ENCODE results near the gene CCDC86.

The CCDC86 gene

GRCh38 chr11:60852982-60853950 is 11.4 kb downstream of the CCDC86 start:
- no peak for DNase-seq (ENCODE audit: low read depth in 2 of 2)

DNA sequence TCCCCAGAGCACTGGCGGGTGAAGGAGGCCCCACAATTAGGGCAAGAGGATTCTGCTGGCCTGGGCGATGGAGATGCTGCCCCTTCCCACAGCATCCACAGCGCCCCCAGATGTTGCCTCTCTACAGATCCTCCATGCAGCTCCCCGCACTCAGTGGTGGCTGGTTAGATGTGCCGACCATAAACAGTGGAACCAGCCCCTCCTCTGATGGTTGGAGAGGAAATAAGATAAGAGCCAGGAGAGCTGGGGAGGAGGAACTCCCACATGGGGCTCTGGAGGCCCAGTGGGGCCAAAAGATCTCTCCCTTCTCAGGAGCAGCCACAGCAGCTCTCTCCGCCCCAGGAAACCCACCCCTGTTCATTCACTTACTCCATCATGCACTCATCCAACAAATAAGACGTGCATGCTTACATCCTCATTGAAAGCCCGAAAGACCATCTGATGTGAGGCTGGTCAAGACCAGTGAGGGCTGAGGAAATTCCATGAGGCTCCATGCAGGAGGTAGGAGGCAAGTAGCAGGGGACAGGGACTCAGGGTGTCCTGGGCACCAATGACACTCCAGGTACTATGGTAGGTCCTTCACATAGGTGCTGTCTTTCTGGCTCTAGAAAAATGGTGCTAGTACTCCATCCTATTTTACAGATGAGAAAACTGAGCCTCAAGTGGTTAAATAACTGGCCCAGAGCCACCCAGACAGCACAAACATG is 12.4 kb downstream of the CCDC86 start:
- no peak for DNase-seq (ENCODE audit: low read depth in 2 of 2)

- no peak for DNase-seq (ENCODE audit: low read depth in 2 of 2)
Measured at GRCh38 chr11:60854847-60855725, 13.2 kb downstream of the CCDC86 start.

DNA sequence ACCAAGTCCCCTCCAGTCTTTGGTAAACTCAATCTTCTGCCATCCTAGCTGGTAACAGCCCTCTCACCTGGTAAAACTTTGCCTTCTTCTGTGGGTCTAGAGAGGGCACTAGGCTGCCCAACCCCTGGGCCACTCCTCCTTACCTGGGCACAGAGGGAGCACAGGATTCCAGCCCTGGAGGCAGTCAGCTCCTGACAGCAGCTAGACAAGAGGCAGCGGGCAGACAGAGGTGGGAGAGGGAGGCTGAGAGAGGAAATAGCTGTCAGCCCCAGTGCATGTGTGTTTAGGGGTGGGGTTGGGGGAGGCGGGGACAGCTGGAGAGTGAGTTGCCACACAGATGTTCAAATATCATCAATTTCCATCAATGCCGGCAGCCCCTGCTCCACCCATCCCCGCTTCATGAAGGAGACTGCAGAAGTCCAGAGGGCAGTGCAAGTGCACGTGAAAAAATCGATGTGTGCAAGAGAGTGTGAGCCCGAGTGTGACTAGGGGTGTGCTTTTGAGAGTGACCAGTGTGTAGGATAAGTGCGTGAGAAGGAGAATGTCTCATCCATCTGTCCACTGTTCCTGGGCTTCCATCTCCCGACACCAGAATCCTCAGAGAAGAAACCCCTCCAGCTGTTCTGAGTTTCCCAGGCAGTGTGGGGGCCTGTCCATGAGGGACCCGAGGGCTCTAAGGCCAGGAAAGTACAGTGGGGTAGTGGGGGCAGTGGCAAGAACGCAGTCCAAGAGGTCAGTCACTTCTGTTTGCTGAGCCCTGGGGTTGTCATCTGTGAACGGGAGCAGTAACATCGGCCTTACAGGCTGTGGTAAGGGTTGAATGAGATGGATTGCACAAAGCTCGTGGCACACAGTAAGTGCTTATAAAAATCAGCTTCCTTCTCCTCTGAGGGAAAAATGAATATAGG is 14.1 kb downstream of the CCDC86 start, which contains the start of gene PTGDR2:
TSS of gene PTGDR2 (minus strand) at position 225 of the 908 bp plus-strand sequence. CDS start 2,228 bp downstream, outside the sequence.
- DNase-seq (ENCODE audit: low read depth in 2 of 2) = no peak

DNA sequence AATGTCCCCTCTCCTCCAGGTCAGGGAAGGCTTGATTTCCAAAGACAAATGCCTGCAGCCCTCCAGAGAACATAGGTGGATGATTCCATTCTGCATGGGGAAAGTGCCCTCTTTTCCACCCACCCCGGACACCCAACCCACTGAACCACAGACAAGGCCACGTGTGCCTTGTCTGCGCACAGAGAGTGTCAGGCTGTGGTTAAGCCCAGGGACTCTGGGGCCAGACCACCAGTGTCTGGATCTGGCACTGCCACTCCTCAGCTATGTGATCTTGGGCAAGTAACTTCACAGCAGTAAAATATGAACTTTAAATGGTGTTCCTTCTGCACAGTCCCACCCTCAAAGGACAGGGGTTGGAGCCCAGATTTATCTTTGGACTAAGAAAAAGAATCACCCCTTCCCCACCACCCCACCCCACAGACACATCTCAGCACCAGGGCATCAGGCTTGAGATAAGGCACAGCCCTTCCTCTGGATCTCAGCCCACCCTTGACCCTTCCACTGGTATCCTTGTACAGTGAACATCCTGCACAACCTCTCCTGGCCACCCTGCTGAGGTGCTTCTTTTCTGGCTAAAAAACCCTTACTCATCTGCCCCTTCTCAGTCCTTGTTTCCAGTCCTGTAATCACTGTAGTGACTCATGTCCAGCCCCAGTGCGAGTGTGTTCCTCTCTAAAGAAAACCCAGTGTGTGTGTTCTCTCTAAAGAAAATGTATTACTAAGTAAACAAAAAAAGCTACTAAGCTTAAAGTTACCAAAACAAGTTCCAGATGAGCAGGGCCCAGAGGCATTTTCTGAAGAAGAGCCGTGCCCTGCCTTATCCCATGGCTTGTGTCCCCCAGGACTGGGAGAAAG is 15.7 kb downstream of the CCDC86 start:
- DNase-seq (ENCODE audit: low read depth in 2 of 2) = no peak

GRCh38 chr11:60858236-60858635 is 16.3 kb downstream of the CCDC86 start:
- no peak for DNase-seq (ENCODE audit: low read depth in 2 of 2)

DNA sequence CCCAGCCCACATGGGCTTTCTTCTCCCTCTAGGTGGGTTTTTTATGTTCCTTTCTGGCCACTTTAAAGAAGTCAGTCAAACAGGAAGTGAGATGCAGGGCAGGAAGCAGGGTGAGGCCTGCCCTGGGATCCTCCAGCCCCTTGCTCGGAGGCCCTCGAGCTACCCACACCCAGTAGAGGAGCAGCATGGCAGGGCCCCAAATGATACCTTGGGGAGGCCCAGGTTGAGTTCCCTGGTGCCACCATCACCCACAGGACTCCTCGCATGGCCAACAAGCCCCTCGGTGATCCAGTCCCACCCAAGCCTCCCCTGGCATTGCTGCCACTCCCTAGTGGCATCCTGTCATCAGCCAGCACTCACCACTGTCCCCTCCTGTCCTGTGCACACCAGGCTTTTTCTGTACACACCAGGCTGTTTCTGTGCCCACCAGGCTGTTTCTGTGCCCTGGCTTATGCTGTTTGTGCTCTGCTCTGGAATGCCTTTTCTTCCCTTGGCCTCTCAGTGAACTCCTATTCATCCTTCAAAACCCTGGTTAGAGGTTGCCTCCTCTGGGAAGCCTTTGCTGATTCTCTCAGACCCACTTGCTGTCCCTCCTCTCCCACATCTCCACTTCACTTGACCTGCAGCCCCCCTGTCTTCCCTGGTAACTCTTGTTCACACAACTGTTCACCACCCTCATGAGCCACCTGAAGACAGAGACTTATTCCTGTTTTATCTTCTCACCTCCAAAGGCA is 17.0 kb downstream of the CCDC86 start:
- DNase-seq (ENCODE audit: low read depth in 2 of 2) = no peak

DNA sequence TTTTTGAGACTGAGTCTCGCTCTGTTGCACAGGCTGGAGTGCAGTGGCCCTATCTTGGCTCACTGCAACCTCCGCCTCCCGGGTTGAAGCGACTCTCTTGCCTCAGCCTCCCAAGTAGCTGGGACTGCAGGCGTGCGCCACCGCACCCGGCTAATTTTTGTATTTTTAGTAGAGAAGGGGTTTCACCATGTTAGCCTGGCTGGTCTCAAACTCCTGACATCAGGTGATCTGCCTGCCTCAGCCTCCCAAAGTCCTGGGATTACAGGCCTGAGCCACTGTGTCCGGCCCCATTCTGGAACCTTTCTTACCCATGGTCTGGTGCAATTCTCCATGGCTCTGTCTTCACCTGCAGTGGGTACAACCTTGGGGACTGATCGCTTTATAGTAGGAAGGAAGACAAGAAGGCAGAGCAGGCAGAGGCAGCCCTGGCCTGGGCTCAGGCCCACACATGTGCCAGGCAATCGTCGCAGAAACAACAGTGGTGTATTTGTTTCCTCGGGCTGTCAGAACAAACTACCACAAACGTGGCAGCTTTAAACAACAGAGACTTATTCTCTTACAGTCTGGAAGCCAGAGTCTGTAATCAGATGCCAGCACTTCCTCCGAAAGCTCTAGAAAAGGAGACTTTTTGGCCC is 17.8 kb downstream of the CCDC86 start:
- DNase-seq (ENCODE audit: low read depth in 2 of 2) = no peak

- DNase-seq (ENCODE audit: low read depth in 2 of 2) = no peak
Measured at GRCh38 chr11:60860943-60861342, 19.0 kb downstream of the CCDC86 start.

- DNase-seq (ENCODE audit: low read depth in 2 of 2) = no peak
Measured at GRCh38 chr11:60862171-60862570, 20.3 kb downstream of the CCDC86 start.

DNA sequence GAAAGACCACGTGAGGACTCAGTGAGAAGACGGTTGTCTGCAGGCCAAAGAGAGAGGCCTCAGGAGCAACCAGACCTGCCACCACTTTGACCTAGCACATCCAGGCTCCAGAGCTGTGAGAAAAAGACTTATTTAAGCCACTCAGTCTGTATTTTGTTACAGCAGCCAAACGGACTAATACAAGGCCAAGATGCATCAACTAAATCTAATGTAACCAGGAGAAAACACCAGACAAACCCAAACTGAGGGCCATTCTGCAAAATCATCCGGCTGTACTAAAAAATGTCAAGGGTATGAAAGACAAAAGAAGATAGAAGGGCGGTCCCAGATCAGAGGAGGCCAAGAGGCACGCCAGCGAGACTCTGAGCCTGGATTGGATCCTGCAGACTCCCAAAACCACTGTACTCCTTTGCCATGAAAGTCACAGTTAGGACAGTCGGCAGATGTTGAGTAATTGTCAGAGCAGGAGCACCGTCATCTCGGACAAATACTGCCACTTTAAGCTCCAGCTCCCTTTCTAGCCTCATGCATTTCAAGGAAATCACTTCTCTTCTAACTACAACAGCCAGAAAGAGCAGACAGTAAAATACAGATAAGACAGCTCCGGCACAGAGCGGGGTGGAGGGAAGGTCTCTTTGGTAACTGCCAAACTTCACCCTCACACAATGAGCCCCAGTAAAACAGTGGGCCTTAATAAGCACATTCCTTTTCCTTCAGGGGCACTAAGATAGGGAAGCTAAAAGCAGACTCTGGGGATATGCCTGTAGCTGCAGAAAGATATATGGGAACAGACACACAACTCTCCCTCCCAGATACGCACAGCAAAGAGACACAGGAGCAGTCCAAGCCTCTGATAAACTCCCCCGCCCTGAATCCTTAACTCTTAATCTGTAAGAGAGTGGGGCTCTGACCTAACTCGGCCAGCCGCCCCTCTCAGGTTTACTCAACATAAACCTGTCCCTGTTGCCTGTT is 21.9 kb downstream of the CCDC86 start:
- no peak for DNase-seq (ENCODE audit: low read depth in 2 of 2)

DNA sequence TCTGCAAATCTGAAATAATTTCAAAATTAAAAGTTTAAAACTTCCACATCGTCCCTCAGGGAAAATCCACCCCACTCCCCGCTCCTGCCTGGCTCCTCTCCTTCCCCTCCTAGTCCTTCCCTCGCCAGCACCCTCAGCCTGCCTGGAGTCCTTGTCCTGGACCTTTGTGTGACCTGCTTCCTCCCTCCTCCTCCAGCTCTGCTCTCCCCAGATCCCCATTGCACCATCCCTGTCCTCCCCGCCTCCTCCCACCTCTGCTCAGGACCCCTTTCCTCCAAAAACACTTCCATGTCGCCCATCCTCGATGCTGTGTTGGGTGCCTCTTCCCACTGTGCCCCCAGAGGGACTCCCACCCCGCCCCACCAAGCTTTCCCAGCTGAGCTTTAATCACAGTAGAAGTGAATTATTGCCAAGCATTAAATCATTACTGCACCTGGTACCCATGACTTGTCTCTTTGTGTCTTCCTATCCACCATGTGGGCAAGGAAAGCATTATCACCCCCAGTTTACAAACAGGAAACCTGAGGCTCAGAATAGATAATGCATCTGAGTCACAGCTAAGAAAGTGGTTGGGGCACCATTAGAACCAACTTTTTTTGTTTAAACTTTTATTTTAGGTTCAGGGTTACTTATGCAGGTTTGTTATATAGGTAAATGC is 23.1 kb downstream of the CCDC86 start:
- DNase-seq (ENCODE audit: low read depth in 2 of 2) = no peak

DNA sequence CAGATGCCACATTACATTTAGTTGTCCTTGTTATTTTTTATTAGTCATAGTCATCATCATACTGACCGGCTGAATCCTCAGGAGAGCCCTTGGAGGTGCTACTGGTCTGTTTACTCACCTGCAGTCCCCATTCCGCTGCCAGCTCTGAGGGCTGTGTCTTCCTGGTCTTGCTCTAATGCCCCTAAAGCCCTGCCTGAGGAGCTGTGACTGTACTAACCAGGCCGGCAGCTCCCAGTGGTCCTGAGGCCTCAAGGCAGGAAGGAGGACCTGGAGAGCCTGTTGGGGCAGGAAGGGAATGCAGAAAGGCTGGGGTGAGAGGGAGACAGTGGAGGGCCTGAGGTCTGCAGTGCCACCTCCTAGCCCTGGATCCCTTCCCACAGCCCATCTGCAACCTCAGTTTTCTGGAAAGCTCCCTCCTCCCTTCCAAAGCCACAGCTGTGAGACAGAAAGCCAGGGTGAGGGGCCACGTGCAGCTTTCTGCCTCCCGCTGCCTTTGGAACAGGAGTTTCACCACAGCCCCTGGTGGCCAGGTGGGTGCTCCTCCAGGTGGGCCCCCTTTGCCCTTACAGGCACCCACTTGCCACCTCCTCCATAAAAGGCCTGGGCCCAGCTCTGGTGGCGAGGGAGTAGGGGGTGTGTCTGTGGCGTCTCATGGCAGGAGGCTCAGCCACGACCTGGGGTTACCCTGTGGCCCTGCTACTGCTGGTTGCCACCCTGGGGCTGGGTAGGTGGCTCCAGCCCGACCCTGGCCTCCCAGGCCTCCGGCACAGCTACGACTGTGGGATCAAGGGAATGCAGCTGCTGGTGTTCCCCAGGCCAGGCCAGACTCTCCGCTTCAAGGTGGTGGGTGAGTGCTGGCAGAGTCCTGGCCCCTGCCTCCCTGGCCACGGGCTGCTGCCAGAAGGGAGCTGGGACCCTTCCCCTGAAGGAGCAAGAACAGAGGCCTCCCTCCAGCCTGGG is 25.3 kb downstream of the CCDC86 start, which contains the start of gene ZP1:
TSS of gene ZP1 (plus strand) at position 632 of the 960 bp plus-strand sequence. CDS start at position 652, 20 bp downstream.
- DNase-seq (ENCODE audit: low read depth in 2 of 2) = no peak

DNA sequence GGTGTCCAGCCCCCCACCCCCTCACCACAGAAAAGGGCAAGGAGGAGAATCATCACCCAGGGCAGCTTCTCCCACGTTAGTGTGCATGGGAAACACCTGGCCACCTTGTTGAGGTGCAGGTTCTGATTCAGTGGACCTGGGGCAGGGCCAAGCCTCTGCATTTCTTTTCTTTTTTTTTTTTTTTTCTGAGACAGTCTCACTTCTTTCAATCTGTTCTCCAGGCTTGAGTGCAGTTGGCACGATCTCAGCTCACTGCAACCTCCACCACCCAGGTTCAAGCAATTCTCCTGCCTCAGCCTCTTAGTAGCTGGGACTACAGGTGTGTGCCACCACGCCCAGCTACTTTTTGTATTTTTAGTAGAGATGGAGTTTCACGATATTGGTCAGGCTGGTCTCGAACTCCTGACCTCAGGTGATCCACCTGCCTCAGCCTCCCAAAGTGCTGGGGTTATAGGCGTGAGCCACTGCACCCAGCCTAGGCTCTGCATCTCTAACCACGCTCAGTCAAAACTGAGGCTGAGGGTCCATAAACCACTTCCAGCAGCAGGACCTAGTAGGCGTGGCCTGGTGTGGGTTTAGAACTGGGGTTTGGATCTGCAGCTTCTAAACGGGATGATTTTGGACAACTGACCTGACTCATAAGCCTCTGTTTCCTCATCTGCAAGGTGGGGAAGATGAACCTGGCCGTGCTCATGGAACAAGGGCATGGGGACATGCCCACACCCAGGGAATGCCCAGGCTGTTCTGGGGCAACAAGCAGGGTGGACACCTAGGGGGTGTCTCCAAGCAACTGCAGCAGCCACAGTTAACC is 26.2 kb downstream of the CCDC86 start:
- DNase-seq (ENCODE audit: low read depth in 2 of 2) = no peak

All from stimulated activated CD4-positive, alpha-beta T cell treated with anti-CD3 and anti-CD28 coated beads, Interleukin-1b, Interleukin-23, amount 100 ng/mL, for 1 hour (primary cell).